Mesothelial cell of epicardium (in vitro differentiated cells): ENCODE measurements around the gene SRSF4. TPM values are rescaled to one million over a fixed set of nuclear protein-coding genes. Genes with fewer than 3 reads are reported as not detected.
"Not testable (repeated sequence)": the region's sequence is repeated elsewhere in the genome, so short reads cannot be mapped to it uniquely, and the experiment has no call there.

Source experiments
- DNase-seq, 2 experiments: peaks; one replicate each; pipeline ENCODE4 v3.0.0; 2021; ENCODE audit warnings: low spot score in 2 of 2; ENCODE audit not compliant: unreplicated experiment in 2 of 2
- H3K27ac Mint-ChIP-seq: 2 replicates; pipeline ENCODE4 v1.8.0; 2021; ENCODE audit warnings: mixed read lengths
- H3K27me3 Mint-ChIP-seq: 2 replicates; pipeline ENCODE4 v1.8.0; 2021; ENCODE audit warnings: low read depth, mixed read lengths
- H3K36me3 Mint-ChIP-seq: 2 replicates; pipeline ENCODE4 v1.8.0; 2021; ENCODE audit warnings: mixed read lengths
- H3K4me1 Mint-ChIP-seq: 2 replicates; pipeline ENCODE4 v1.8.0; 2021; ENCODE audit warnings: mixed read lengths
- H3K4me3 Mint-ChIP-seq: 2 replicates; pipeline ENCODE4 v1.8.0; 2021; ENCODE audit warnings: mild to moderate bottlenecking, moderate library complexity, mixed read lengths
- H3K9me3 Mint-ChIP-seq: 2 replicates; pipeline ENCODE4 v1.8.0; 2021; ENCODE audit warnings: mixed read lengths
- CTCF ChIP-seq: fragments of 200-600 bp; sonication (generic); IDR thresholded peaks from one replicate; pipeline ENCODE4 v1.5.0; 2021; ENCODE audit warnings: antibody characterized with exemption; ENCODE audit not compliant: unreplicated experiment
- total RNA-seq: library from RNA; stranded (reverse); gene quantifications from 3 replicates; pipeline ENCODE4 v1.2.1, GENCODE V29; 2021

Gene SRSF4
- total RNA-seq, 1 donor from 2014 or later = 105 TPM

GRCh38 chr1:29113413-29114117 lies 68.1 kb downstream of the SRSF4 start:
- H3K4me1 Mint-ChIP-seq = no peaks in the 10 kb centered on the region
- no peaks in the 10 kb centered on the region for H3K9me3 Mint-ChIP-seq
- peaks cover 16% of the 10 kb centered on the region for H3K36me3 Mint-ChIP-seq
- no peak for DNase-seq
- no peak overlapping the region for H3K27ac Mint-ChIP-seq
- TF ChIP-seq CTCF = no peak
- no peaks in the 10 kb centered on the region for H3K27me3 Mint-ChIP-seq
- no peak overlapping the region for H3K4me3 Mint-ChIP-seq

GRCh38 chr1:29112705-29113412 lies 68.8 kb downstream of the SRSF4 start:
- H3K9me3 Mint-ChIP-seq = no peaks in the 10 kb centered on the region
- H3K4me1 Mint-ChIP-seq = no peaks in the 10 kb centered on the region
- no peaks in the 10 kb centered on the region for H3K27me3 Mint-ChIP-seq
- no peak overlapping the region for H3K27ac Mint-ChIP-seq
- H3K36me3 Mint-ChIP-seq = peaks cover 13% of the 10 kb centered on the region
- TF ChIP-seq CTCF = no peak
- no peak overlapping the region for H3K4me3 Mint-ChIP-seq
- no peak for DNase-seq

GRCh38 chr1:29108041-29108440 lies 73.7 kb downstream of the SRSF4 start:
- DNase-seq, H3K27me3 Mint-ChIP-seq, H3K9me3 Mint-ChIP-seq, H3K4me3 Mint-ChIP-seq, H3K4me1 Mint-ChIP-seq, H3K27ac Mint-ChIP-seq: not testable (repeated sequence)
- H3K36me3 Mint-ChIP-seq = peaks cover 11% of the 10 kb centered on the region

GRCh38 chr1:29105822-29106221 lies 75.9 kb downstream of the SRSF4 start:
- H3K4me1 Mint-ChIP-seq = no peaks in the 10 kb centered on the region
- no peak overlapping the region for H3K4me3 Mint-ChIP-seq
- TF ChIP-seq CTCF = no peak
- H3K27ac Mint-ChIP-seq = no peak overlapping the region
- H3K9me3 Mint-ChIP-seq = no peaks in the 10 kb centered on the region
- H3K27me3 Mint-ChIP-seq = no peaks in the 10 kb centered on the region
- no peak for DNase-seq
- H3K36me3 Mint-ChIP-seq = peaks cover 20% of the 10 kb centered on the region

GRCh38 chr1:29100487-29100886 lies 81.2 kb downstream of the SRSF4 start:
- DNase-seq = no peak
- Mint-ChIP-seq H3K4me1 (peaks cover 22% of the 10 kb centered on the region), H3K27ac (no peak overlapping the region), H3K36me3 (peaks cover 26% of the 10 kb centered on the region), H3K4me3 (no peak overlapping the region), H3K9me3 (no peaks in the 10 kb centered on the region), H3K27me3 (no peaks in the 10 kb centered on the region)
- no peak for TF ChIP-seq CTCF

GRCh38 chr1:29099286-29099685 lies 82.4 kb downstream of the SRSF4 start:
- no peaks in the 10 kb centered on the region for H3K27me3 Mint-ChIP-seq
- peaks cover 25% of the 10 kb centered on the region for H3K36me3 Mint-ChIP-seq
- H3K4me1 Mint-ChIP-seq = peaks cover 22% of the 10 kb centered on the region
- no peak overlapping the region for H3K4me3 Mint-ChIP-seq
- DNase-seq = no peak
- no peaks in the 10 kb centered on the region for H3K9me3 Mint-ChIP-seq
- no peak overlapping the region for H3K27ac Mint-ChIP-seq
- no peak for TF ChIP-seq CTCF
